Kidney epithelial cell (primary cell): ENCODE measurements around the gene SMIM28. TPM values are rescaled to one million over a fixed set of nuclear protein-coding genes. Genes with fewer than 3 reads are reported as not detected.

Source experiments
- DNase-seq: peaks from one replicate; pipeline ENCODE4 v3.0.0-alpha.2; 2010; ENCODE audit warnings: low read depth
- H3K27me3 ChIP-seq: 2 replicates; pipeline ENCODE4 v1.6.0; 2011; ENCODE audit warnings: low read length; ENCODE audit not compliant: control insufficient read depth, insufficient read depth
- H3K36me3 ChIP-seq: 2 replicates; pipeline ENCODE4 v1.5.1; 2011; ENCODE audit warnings: low read length; ENCODE audit not compliant: control insufficient read depth, insufficient read depth
- H3K4me3 ChIP-seq: 2 replicates; pipeline ENCODE4 v1.5.1; 2011; ENCODE audit warnings: low read depth, mild to moderate bottlenecking, control low read depth, low read length
- total RNA-seq: library from RNA; depleted of rRNA; stranded (reverse); fragments of >200 nt; gene quantifications from 2 replicates; pipeline ENCODE4 v1.2.3, GENCODE V29; 2015
- TF ChIP-seq, protein P1 (sequence below): IDR thresholded peaks from 2 replicates; pipeline ENCODE4 v1.5.1; 2011; ENCODE audit warnings: mild to moderate bottlenecking, moderate library complexity, low read length, control low read depth, inconsistent platforms; ENCODE audit not compliant: insufficient read depth, poor library complexity, severe bottlenecking

The SMIM28 gene
- total RNA-seq, 1 donor from 2014 or later, result not detected

DNA sequence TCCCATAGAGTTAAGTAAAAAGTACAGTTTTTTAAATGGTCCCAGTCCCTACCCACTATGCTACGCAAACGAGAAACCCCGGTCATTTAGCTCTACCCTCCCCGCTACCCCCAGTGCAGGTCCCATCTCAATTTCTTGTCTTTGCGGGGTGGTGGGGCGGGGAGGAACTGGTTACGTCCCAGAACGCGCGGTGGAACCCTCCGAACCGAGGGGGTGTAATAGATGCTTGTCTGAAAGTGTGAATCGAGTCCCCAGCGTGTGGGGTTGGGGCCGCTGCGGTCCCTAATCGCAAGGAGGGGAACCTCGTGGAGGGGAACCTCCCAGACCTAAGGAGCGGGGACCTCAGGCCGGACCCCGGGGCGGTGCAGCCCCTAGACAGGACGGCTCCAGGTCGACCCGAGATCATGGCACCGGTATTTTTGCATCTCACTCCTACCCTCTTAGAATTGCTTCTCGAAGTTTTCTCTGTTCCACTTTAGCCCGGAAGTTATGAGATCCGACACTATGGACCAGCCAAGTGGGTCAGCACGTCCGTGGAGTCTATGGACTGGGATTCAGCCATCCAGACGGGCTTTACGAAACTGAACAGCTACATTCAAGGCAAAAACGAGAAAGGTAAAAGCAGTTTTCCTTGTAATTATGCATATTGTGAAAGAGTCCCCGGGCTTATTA, 27.1 kb downstream of the SMIM28 start:
- H3K27me3 ChIP-seq, result no peaks in the 10 kb centered on the region
- peaks cover 1% of the 10 kb centered on the region for H3K36me3 ChIP-seq
- H3K4me3 ChIP-seq, result peak overlapping the region; percentile 59
- DNase-seq, result no peak
- TF ChIP-seq, protein P1, sequence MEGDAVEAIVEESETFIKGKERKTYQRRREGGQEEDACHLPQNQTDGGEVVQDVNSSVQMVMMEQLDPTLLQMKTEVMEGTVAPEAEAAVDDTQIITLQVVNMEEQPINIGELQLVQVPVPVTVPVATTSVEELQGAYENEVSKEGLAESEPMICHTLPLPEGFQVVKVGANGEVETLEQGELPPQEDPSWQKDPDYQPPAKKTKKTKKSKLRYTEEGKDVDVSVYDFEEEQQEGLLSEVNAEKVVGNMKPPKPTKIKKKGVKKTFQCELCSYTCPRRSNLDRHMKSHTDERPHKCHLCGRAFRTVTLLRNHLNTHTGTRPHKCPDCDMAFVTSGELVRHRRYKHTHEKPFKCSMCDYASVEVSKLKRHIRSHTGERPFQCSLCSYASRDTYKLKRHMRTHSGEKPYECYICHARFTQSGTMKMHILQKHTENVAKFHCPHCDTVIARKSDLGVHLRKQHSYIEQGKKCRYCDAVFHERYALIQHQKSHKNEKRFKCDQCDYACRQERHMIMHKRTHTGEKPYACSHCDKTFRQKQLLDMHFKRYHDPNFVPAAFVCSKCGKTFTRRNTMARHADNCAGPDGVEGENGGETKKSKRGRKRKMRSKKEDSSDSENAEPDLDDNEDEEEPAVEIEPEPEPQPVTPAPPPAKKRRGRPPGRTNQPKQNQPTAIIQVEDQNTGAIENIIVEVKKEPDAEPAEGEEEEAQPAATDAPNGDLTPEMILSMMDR, result no peak

DNA sequence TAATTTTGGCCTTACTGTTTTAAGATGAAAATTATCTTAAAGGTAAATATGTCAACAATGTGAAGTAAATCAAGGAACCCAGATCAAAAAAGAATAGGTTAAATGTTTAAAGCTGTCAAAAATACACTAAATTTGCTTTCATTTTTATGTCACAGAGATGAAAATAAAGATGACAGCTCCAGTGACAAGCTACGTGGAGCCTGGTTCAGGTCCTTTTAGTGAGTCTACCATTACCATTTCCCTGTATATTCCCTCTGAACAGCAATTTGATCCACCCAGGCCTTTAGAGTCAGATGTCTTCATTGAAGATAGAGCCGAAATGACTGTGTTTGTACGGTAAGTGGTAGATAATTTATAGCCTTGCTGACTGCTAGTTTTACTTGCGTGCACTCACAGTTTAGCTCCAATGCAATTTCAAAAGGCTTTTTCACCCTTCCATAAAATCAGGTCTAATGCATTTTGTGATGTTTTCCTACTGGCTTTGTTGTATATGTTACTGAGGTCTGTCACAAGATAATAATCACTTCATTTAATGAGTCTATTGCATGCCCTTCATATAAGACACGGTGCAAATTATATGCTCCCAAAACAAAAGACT, 28.2 kb downstream of the SMIM28 start:
- peaks cover 1% of the 10 kb centered on the region for H3K36me3 ChIP-seq
- DNase-seq, result no peak
- TF ChIP-seq, protein P1, result no peak
- no peak overlapping the region for H3K4me3 ChIP-seq
- no peaks in the 10 kb centered on the region for H3K27me3 ChIP-seq

DNA sequence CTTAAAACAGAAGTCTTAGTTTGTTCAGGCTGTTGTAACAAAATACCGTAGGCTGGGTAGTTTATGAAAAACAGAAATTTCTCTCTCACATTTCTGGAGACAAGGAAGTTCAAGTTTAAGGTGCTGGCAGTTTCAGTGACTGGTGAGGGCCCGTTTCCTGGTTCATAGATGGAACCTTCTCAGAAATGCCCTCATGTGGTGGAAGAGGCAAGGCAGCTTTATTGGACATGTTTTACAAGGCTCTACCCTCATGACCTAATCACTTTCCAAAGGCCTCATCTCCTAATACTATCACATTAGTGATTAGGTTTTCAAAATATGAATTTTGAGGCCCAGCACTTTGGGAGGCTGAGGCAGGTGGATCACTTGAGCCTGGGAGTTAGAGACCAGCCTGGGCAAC, 28.7 kb downstream of the SMIM28 start:
- no peaks in the 10 kb centered on the region for H3K27me3 ChIP-seq
- no peak overlapping the region for H3K4me3 ChIP-seq
- peaks cover 1% of the 10 kb centered on the region for H3K36me3 ChIP-seq
- TF ChIP-seq, protein P1, result peak; percentile 13
- DNase-seq, result no peak

DNA sequence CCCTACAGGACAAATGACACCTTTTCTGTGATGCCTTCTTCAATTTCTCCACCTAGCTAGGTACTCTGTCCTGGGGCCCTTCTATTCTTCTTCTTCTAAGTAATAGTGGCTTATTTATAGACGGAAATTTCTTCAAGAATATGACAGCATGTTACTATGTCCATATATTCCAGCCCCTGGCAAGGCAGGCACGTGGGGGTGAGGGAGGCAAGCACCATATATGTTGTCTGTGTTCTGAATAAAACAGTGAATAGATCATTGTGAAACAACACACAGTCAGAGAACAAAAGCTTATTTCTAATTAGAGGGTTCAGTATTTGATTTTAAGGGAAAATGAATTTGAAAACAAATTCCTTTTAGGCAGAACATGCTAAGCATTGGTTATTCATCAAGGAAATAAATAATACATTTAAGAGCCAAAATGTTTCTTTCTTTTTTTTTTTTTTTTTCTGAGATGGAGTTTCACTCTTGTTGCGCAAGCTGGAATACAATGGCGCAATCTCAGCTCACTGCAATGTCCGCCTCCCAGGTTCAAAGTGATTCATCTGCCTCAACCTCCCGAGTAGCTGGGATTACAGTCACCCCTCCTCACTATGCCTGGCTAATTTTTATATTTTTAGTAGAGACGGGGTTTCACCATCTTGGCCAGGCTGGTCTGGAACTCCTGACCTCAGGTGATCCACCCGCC, 32.5 kb downstream of the SMIM28 start:
- H3K4me3 ChIP-seq, result no peak overlapping the region
- H3K27me3 ChIP-seq, result no peaks in the 10 kb centered on the region
- TF ChIP-seq, protein P1, result no peak
- no peak for DNase-seq
- H3K36me3 ChIP-seq, result peaks cover 1% of the 10 kb centered on the region

DNA sequence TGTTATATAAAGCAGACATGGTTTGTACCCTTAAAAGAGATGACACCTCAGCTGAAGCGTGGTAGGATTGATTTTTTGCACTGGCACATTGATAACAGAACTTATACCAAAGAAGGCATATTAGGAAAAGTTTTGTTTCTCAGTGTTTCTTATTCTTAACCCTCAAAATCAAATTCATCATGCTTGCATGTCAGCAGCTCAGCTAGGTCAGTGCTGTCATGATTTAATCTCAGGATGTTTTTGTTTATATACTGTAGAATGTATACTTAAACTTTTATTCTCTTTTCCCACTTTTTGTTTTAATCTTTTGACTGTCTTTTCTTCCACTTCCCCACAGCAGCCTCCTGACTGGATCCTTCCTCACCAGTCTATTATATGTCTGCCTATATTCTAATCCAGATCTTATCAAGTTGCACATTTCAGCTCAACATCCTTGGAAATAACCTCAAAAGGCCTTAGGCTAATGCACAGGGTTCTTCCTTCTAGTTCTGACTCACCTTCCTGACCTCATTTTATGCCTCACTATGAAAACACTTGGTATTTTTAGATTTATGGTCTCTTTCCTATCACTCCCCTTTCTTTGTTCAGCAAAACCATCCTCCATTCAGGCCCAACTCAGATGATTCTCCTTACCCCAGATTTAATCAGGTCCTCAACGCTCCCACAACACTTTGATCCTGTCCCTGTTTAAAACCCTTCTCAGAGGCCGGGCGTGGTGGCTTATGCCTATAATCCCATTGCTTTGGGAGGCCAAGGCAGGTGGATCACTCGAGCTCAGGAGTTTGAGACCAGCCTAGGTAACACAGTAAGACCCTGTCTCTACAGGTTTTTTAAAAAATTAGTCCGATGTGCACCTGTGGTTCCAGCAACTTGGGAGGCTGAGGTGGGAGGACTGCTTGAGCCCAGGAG, 33.5 kb downstream of the SMIM28 start:
- Histone ChIP-seq H3K4me3 (no peak overlapping the region), H3K36me3 (peaks cover 1% of the 10 kb centered on the region), H3K27me3 (no peaks in the 10 kb centered on the region)
- TF ChIP-seq, protein P1, result no peak
- DNase-seq, result peak; percentile 56
